Activated T-cell treated with anti-CD3 and anti-CD28 coated beads, Interleukin-2, amount 50 U/mL, for 4 hours (primary cell): ENCODE results near the gene SIGLEC12. TPM values are rescaled to one million over a fixed set of nuclear protein-coding genes. Genes with fewer than 3 reads are reported as not detected.
"Not testable (repeated sequence)": the region's sequence is repeated elsewhere in the genome, so short reads cannot be mapped to it uniquely, and the experiment has no call there.

ENCODE experiments used
- ATAC-seq, 2 donors: fragments of 200-7000 bp; cut with Tn5 transposase; one replicate each; pipeline ENCODE4 v1.10.0; 2021
- DNase-seq: peaks from one replicate; pipeline ENCODE4 v3.0.0-alpha.2; 2020
- H3K27me3 Mint-ChIP-seq: one replicate; pipeline ENCODE4 v1.8.0; 2021; ENCODE audit warnings: low read depth, mixed read lengths
- H3K36me3 Mint-ChIP-seq: one replicate; pipeline ENCODE4 v1.8.0; 2022; ENCODE audit warnings: mixed read lengths; ENCODE audit not compliant: insufficient read depth
- H3K4me1 Mint-ChIP-seq: one replicate; pipeline ENCODE4 v1.8.0; 2021; ENCODE audit warnings: low read depth, mixed read lengths
- H3K4me3 Mint-ChIP-seq: one replicate; pipeline ENCODE4 v1.8.0; 2021; ENCODE audit warnings: mild to moderate bottlenecking, moderate library complexity, mixed read lengths
- H3K9me3 Mint-ChIP-seq: one replicate; pipeline ENCODE4 v1.8.0; 2021; ENCODE audit warnings: mixed read lengths
- total RNA-seq, 3 donors: library from RNA; stranded (reverse); gene quantifications; one replicate each; pipeline ENCODE4 v1.2.1, GENCODE V29; 2021

The SIGLEC12 gene
- total RNA-seq, 3 donors from 2014 or later = 0.51 to 1.3 TPM; not detected in 1

DNA sequence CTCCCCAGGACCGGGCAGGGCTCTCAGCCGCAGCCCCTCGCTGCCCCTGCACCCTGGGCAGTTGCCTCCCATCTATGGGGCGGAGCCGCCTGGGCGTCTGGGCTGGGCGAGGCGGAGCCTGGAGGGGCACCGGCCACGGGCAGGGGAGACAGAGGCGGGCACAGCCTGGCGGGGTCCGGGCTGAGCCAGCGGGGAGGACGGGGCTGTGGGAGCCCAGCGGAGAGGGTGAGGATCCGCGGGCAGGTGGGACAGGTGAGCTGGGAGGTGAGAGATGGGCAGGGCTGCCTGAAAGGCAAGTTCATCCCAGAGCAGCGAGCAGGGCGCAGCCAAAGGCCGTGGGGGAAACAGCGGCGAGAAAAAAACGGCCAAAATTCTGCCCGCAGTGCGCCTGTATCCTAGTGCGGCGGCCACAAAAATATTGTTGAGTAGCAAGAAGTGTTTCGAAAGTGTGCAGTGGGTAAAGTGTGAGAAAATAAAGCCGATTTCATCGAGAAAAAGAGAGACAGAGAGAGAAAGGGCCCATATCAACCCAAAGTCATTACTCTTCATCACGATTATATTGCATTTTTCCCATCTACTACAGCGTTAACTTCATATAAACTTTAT, 37.5 kb downstream of the SIGLEC12 start:
- peaks cover 21% of the 10 kb centered on the region for H3K4me1 Mint-ChIP-seq
- H3K4me3 Mint-ChIP-seq = peak overlapping the region; percentile 38
- H3K36me3 Mint-ChIP-seq, H3K9me3 Mint-ChIP-seq, DNase-seq: not testable (repeated sequence)
- peaks cover 31% of the 10 kb centered on the region for H3K27me3 Mint-ChIP-seq
- peak; percentile 37 to 63 for ATAC-seq

DNA sequence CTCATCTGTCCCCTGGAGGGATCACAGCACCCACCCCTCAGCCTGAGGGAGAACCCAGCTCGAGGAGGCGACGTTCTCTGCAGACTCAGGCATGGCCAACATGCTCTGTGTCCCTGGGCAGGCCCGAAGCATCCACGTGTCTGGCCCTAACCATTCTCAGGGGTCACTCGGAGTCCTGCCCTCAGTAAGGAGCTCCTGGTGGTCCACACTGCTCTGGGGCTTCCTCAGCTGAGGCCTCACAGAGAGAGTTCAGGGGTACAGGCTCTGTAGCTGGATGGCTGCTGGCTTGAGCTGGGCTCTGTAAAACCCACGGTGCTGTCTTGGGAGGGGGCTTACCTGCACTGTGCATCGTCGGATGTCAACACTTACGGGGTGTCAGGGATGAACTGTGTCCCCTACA, 38.9 kb downstream of the SIGLEC12 start:
- ATAC-seq (no peak), DNase-seq (no peak)
- no peak overlapping the region for H3K4me3 Mint-ChIP-seq
- H3K4me1 Mint-ChIP-seq = peaks cover 15% of the 10 kb centered on the region
- no peaks in the 10 kb centered on the region for H3K9me3 Mint-ChIP-seq
- H3K36me3 Mint-ChIP-seq = no peaks in the 10 kb centered on the region
- H3K27me3 Mint-ChIP-seq = peaks cover 31% of the 10 kb centered on the region

DNA sequence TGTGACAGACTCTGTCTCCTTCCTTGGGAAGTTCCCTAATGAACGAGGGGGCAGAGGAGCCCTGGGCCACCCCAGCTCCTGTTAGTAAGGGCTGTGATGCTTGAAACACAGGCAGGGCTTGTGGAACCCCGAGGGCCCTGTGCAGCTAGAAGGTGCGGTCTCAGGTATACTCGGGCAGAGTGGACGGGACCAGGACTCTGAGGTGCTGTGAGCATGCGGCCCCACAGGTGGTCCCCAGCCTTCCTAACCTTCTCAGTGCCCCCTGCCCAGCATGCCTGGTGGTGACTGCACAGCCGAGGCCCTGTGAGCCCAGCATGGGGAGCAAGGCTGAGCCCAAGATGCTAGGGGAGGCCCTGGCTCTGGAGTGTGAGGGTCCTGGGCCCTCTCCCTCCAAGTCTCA, 39.3 kb downstream of the SIGLEC12 start:
- peaks cover 31% of the 10 kb centered on the region for H3K27me3 Mint-ChIP-seq
- ATAC-seq = peak in 1 of 2 donors; percentile 29
- peaks cover 13% of the 10 kb centered on the region for H3K4me1 Mint-ChIP-seq

DNA sequence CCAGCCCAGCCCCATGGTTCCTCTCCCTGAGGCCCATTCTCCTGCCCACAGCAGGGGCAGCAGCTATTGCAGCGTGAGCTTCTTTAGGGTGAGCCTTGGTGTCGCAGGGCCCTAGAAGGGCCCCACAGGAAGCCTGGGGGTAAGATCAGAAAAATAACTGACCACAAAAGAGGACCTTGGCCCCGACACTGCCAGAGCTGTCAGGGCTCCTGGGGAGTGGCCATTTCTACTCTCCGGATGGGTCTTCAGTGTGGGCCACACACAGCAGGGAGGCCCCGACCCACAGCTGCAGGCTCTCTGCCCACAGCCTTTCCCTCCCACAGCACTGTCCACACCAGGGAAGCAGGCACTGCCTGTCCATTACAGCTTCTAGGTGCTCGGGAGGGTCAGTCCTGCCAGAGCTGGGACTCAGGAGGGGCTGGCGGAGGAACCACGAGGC, 39.9 kb downstream of the SIGLEC12 start:
- Mint-ChIP-seq H3K9me3 (no peaks in the 10 kb centered on the region), H3K4me1 (peaks cover 13% of the 10 kb centered on the region), H3K27me3 (peaks cover 31% of the 10 kb centered on the region), H3K4me3 (no peak overlapping the region), H3K36me3 (no peaks in the 10 kb centered on the region)
- DNase-seq = no peak
- ATAC-seq = no peak

More for the DNA sequence above, 39.3 kb downstream of the SIGLEC12 start:
- Mint-ChIP-seq H3K36me3 (no peaks in the 10 kb centered on the region), H3K4me3 (no peak overlapping the region), H3K9me3 (no peaks in the 10 kb centered on the region)
- peak; percentile 3 for DNase-seq

DNA sequence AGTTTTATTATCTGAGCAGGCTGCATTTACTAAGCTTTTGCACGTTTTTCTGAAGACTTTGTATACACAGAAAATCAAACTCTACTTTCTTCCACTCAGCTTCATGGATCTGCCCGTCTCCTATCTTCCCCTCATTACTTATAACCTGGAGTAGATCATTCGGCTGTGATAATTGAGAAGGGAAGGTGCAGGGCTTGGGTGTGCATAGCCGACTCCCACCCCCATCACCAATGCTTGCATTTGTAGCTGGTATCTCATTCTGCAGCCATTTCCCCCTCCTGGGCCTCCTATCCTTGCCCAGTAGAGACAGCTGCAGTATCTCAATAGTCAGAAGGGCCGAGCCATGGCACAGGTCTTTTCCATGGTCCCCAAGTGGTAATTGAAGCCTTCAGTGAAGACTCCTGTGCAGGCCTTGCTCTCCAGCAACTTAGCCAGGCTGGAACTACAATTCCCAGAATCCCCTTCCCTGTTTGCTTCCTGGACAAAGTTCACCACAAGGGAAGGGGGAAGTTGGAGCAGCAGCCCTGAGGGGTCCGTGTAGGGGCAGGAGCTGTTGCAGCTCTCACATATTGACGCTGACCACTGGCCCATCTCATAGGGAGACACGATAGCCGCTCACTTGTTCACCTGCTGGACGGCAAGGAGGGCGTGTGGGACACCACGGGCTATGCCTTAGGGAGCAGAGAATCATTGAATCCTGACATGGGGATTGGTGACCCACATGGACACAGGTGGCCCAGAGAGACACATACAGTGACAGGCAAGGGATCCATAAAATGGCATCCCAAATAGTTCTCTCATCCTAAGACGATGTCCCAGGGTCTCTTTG, 41.2 kb downstream of the SIGLEC12 start:
- no peaks in the 10 kb centered on the region for H3K36me3 Mint-ChIP-seq
- ATAC-seq (no peak), DNase-seq (no peak)
- no peak overlapping the region for H3K4me3 Mint-ChIP-seq
- peaks cover 9% of the 10 kb centered on the region for H3K4me1 Mint-ChIP-seq
- no peaks in the 10 kb centered on the region for H3K9me3 Mint-ChIP-seq
- H3K27me3 Mint-ChIP-seq = peaks cover 35% of the 10 kb centered on the region

DNA sequence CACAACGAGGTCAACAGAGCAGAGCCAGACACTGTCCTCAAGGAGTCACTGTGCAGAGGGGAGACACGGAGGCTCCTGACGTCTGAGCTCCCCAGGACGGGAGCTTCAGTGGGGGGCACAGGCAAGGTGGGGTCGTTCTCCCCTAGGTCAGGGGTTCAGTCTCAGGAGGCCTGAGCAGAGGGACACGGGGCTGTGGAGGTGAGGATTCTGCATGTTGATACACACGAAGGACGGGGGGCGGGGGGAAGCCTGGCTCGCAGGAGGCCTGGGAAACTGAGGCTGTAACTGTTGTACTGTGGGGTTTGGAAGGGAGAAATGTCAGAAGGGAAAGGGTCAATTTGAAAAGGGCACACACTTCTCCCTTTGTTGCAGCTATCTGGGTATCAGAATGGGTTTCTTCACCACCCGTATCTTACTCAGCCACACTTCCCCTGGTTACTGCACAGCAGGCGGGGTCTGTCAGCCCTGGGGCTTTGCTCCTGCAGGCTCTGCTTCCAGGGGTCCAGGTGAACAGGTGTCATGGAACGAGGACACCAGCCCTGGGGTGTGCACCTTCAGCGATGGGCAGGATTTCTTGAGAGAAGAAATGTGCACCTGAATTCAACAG, 42.6 kb downstream of the SIGLEC12 start:
- Mint-ChIP-seq H3K4me1 (peaks cover 7% of the 10 kb centered on the region), H3K9me3 (no peaks in the 10 kb centered on the region), H3K27me3 (peaks cover 28% of the 10 kb centered on the region), H3K36me3 (no peaks in the 10 kb centered on the region), H3K4me3 (no peak overlapping the region)
- no peak for ATAC-seq
- no peak for DNase-seq

DNA sequence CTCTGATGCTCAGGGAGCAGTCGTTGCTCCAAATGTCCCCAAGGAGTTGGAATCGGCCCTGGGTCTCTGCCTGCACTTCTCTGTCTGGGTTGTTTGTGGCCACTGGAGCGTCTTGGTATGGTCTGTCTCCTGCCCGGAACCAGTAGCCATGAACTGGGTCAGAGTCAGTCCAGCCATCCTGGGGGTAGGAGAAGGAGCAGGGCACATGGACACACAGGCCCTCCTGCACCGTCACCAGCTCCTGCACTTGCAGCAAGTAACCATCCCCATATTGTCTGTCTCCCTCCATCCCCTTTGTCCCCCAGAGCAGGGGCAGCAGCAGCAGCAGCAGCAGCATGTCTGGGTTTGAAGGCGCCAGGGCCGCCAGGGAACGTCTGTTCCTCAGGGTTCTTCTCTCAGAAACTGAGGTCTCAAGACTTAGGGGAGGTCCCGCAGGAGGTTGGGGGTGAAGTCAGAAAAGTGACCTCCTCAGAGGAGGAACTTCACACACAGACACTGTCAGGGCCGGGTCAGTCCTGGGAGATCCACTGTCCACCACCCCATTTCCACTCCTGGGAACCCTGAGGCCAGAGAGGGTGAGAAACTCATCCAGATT, 43.5 kb downstream of the SIGLEC12 start, which contains the start of gene SIGLEC8:
Gene SIGLEC8, minus strand, starts transcription at position 404 of the 595 bp plus-strand sequence. Its CDS starts 67 bp downstream, at position 337.
- DNase-seq (no peak), ATAC-seq (no peak)
- H3K4me1 Mint-ChIP-seq = peaks cover 3% of the 10 kb centered on the region
- no peaks in the 10 kb centered on the region for H3K36me3 Mint-ChIP-seq
- H3K27me3 Mint-ChIP-seq = peaks cover 25% of the 10 kb centered on the region
- H3K4me3 Mint-ChIP-seq = no peak within 1 kb of the TSS
- H3K9me3 Mint-ChIP-seq = no peaks in the 10 kb centered on the region

DNA sequence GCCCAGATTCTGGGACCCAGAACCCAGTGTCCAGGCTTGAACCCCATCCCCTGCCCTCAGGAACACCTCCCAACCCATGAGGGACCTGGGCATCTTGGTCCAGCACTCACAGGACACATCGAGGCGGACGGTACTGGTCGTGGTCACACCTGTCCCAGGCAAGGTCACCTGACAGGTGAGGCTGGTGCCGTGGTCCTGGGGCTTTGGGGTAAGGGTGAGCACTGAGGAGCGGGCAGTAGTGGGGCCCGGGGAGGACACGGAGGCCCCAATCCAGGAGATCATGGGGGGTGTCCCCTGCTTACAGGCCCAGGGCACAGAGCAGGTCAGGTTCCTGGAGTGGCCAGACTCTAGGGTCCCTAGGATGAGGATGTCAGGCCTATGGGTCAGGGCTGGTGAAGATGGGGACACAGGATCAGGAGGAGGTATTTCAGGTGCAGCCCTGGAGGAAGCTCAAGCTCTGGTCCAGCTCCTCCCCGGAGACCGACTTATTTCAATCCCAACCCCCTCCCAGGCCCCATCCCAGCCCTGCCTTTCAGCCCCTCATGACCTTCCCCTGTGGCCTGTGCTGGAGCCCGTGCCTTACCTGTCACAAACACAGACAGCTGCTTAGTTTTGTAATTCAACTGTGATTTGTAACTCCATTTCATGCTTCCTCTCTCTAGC, 44.1 kb downstream of the SIGLEC12 start:
- Mint-ChIP-seq H3K4me3 (no peak overlapping the region), H3K36me3 (no peaks in the 10 kb centered on the region), H3K27me3 (peaks cover 18% of the 10 kb centered on the region), H3K9me3 (no peaks in the 10 kb centered on the region), H3K4me1 (no peaks in the 10 kb centered on the region)
- ATAC-seq (no peak), DNase-seq (no peak)

DNA sequence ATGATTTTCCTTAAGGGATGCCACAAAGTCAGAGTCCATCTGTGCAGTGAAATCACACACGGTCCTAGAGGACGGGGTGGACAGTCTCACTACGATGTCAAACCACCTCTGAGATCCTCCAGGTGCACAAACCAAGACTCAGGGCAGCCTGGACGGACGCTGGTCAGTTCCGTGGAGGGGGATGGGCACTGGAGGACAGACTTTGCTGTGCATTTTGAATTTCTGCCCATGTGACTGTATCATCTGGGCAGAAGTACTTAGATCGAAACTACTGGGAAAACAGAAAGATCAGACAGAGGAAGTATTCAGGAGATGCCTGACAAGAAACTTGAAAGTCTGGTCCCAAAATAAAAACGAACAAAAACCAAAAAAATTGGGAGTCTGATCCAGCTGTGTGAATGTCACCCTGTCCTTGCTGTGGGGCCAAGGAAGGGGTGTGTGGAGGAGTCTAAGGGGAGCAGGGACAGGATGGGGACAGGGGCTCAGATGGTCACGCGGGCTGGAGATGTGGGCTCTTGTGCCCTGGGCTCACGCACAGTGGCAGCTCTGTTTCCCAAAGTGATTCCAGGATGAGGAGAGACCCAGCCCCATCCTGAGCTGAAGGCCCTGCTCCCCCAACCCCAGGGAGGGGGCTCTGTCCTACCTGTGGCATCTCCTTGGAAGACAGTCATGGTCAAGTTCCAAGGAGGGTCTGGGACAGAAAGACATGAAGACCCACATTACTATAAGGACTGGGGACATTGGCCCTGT, 44.9 kb downstream of the SIGLEC12 start:
- H3K27me3 Mint-ChIP-seq = peaks cover 13% of the 10 kb centered on the region
- no peaks in the 10 kb centered on the region for H3K4me1 Mint-ChIP-seq
- DNase-seq (no peak), ATAC-seq (no peak)
- no peaks in the 10 kb centered on the region for H3K36me3 Mint-ChIP-seq
- no peak overlapping the region for H3K4me3 Mint-ChIP-seq
- no peaks in the 10 kb centered on the region for H3K9me3 Mint-ChIP-seq

DNA sequence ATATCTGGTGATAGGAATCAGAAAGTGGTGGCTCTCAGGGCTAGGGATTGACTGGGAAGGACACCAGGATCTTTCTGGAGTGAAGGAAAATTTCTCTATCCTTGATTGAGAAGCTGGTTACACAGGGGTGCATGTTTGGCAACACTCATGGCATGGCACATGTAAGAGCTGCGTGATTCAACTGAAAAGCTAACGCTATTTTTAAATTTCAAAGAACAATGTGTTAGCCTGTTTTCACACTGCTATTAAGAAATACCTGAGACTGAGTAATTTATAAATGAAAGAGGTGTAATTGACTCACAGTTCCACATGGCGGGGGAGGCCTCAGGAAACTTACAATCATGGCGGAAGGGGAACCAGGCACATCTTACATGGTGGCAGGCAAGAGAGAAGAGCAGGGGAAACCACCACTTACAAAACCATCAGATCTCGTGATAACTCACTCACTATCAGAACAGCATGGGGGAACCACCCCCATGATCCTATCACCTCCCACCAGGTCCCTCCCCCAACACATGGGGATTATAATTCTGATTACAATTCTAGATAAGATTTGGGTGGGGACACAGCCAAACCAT, 50.8 kb downstream of the SIGLEC12 start:
- peaks cover 2% of the 10 kb centered on the region for H3K27me3 Mint-ChIP-seq
- H3K9me3 Mint-ChIP-seq = peaks cover 13% of the 10 kb centered on the region
- peaks cover 3% of the 10 kb centered on the region for H3K36me3 Mint-ChIP-seq
- ATAC-seq = peak; percentile 62 to 65
- peaks cover 35% of the 10 kb centered on the region for H3K4me1 Mint-ChIP-seq
- DNase-seq = no peak
- no peak overlapping the region for H3K4me3 Mint-ChIP-seq

DNA sequence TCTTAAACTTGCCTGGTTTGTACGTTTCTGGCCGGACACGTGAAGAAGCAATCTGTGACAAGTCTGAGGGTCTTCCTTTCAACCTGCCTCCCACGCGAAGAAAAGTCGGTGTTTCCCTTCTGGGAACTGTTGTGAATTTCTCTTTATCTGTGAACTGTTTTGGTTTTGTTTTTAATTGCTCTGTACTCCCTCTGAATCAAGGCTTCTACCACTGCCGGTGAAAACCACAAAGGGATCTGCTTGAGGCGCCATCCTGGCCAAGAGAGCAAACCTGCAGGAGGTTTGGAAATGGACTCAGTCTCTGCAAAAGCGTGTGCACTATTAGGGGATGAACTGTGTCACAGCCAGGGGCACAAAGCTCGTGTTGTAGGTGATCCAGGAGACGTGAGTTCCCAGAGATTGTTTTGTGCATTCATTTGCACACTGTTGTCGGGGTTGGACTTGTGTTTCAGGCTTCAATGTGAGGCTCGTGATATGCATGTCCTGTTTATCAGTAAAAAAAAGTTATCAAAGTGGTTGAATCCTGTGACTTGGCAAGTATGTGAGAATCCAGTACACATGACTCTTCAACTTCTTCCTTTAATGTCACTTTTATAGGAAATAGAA, 53.1 kb downstream of the SIGLEC12 start:
- H3K36me3 Mint-ChIP-seq = peaks cover 3% of the 10 kb centered on the region
- peak overlapping the region; percentile 39 for H3K4me3 Mint-ChIP-seq
- H3K4me1 Mint-ChIP-seq = peaks cover 41% of the 10 kb centered on the region
- no peaks in the 10 kb centered on the region for H3K27me3 Mint-ChIP-seq
- ATAC-seq (peak; percentile 82 to 83), DNase-seq (peak; percentile 25)
- H3K9me3 Mint-ChIP-seq = peaks cover 13% of the 10 kb centered on the region

DNA sequence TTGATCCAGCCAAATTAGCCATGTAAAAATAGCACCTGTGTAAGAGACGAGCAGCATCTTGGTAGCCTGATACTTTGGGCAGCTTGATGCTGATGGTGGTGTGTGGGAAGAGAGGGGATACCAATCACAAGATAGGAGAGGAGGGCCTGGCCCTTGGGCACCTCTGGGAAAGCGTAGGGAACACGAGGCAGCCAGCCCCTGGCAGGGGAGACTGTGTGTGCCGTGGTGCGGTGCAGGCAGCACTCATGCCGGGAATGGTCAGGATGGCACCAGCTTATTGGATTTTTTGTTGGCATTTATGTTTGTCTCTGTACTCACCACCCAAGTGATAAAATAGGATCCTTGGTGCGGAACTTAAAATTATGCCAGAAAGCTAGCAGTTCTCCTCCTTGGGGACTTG, 53.6 kb downstream of the SIGLEC12 start:
- DNase-seq = no peak
- peaks cover 13% of the 10 kb centered on the region for H3K9me3 Mint-ChIP-seq
- peak overlapping the region; percentile 39 for H3K4me3 Mint-ChIP-seq
- H3K4me1 Mint-ChIP-seq = peaks cover 45% of the 10 kb centered on the region
- ATAC-seq = no peak
- H3K36me3 Mint-ChIP-seq = peaks cover 3% of the 10 kb centered on the region
- no peaks in the 10 kb centered on the region for H3K27me3 Mint-ChIP-seq

DNA sequence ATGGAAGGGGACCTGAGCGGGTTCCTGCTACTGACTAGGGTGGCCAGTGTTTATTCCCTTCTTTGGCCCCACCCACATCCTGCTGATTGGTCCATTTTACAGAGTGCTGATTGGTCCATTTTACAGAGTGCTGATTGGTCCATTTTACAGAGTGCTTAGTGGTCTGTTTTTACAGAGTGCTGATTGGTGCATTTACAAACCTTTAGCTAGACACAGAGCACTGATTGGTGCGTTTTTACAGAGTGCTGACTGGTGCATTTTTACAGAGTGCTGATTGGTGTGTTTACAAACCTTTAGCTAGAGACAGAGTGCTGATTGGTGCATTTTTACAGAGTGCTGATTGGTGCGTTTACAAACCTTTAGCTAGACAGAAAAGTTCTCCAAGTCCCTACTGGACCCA, 54.1 kb downstream of the SIGLEC12 start:
- H3K9me3 Mint-ChIP-seq = peaks cover 13% of the 10 kb centered on the region
- H3K4me1 Mint-ChIP-seq = peaks cover 50% of the 10 kb centered on the region
- DNase-seq, ATAC-seq, H3K36me3 Mint-ChIP-seq, H3K4me3 Mint-ChIP-seq, H3K27me3 Mint-ChIP-seq: not testable (repeated sequence)
